GM12892 (cell line): ENCODE data around the gene ZNF446.

Experiments
- POLR2A ChIP-seq: IDR thresholded peaks from 2 replicates; pipeline ENCODE4 v1.6.1; 2011; ENCODE audit warnings: low read depth, low read length, control low read depth
- TAF1 ChIP-seq: IDR thresholded peaks from 2 replicates; pipeline ENCODE4 v1.6.1; 2011; ENCODE audit warnings: low read depth, mild to moderate bottlenecking, control low read depth, low read length, borderline replicate concordance

DNA sequence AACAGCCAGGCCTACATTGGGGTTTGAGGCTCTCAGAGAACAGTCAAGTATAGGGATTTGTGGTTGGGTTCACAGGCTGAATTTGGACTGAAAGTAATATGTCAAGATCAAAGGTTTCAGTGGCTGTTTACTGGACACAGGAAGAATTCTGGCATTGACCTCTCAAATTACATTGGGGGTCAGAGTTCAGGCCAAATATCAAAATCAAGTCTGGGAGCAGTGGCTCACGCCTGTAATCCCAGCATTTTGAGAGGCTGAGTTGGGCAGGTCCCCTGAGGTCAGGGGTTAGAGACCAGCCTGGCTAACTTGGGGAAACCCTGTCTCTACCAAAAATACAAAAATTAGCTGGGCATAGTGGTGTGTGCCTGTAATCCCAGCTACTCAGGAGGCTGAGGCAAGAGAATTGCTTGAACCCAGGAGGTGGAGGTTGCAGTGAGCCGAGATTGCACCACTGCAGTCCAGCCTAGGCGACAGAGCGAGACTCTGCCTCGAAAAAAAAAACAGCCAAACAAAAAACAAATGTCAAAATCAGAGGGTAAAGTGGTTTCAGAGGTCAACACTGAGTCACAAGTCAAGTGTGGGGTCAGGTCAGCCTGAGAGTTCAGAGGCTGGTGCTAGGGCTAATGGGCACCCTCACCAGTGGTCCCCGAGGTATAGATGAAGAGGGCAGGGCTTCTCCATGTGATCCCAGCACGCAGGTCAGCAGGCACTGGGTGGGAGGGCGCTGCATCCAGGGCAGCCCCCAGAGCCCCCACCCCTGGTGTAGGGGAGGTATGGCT is 34.1 kb downstream of the ZNF446 start:
- no peak for TF ChIP-seq POLR2A
- no peak for TF ChIP-seq TAF1
